ELR (cell line): Measurements from ENCODE around the gene TAS2R42.

Source experiments
- DNase-seq: peaks from one replicate; pipeline ENCODE4 v3.0.0-alpha.2; 2015; ENCODE audit warnings: low read depth

TAS2R42 gene

GRCh38 chr12:11144297-11144696, 42.4 kb downstream of the TAS2R42 start:
- DNase-seq, result no peak

- no peak for DNase-seq
These were observed 43.4 kb downstream of the TAS2R42 start for GRCh38 chr12:11143352-11143751.

DNA sequence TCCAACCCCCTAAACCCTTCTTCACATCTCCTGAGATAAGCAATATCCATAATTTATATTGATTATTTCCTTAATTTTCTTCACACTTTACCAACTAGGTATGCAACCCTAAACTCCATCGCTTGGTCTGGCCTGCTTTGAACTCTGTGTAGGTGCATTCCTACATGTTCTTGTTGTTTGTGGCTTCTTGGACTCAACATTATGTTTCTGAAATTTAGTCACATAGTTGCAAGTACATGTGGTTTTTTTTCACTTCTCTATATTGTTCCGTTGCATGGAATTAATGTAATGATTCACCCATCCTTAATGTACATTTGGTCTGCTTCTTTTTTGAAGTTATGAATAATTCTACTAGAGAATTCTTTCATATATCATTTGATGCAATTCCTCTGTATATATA, 50.7 kb downstream of the TAS2R42 start:
- no peak for DNase-seq
